ENCODE data around the gene SCLY. TPM values are rescaled to one million over a fixed set of nuclear protein-coding genes. Genes with fewer than 3 reads are reported as not detected.
"Not testable (repeated sequence)": the region's sequence is repeated elsewhere in the genome, so short reads cannot be mapped to it uniquely, and the experiment has no call there.

Gene SCLY
- polyA plus RNA-seq, 2 donors = 6.3 to 6.6 TPM

DNA sequence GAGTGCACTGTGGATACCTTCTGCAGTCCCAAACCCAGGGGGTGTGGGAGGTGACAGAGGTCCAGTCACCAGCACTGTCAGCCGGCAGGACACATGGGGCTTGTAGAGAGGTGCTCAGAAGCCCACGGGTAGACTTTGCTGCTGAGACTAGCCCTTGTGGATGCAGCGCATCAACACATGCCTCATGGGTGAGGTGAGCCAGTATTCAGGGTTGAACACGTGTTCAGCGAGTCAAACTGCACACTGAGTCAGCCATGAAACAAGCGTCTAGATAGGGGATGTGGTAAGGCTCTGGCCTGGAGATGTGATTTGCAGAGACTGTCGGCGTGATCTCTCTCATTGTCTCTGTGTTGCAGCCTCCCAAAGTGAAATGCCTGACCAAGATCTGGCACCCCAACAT is 35.8 kb upstream of the SCLY start:
- Histone ChIP-seq H3K4me3 (ENCODE audit: low read depth in 1 of 2, low read length in 2 of 2) (no peak overlapping the region), H3K27me3 (ENCODE audit: control insufficient read depth in 1 of 2, insufficient read depth in 2 of 2, low read length in 2 of 2) (no peaks in the 10 kb centered on the region), H3K36me3 (ENCODE audit: control insufficient read depth in 2 of 2, insufficient read depth in 2 of 2, low read length in 1 of 2) (peaks cover 0 to 2% of the 10 kb centered on the region in 2 donors), H3K9me3 (ENCODE audit: control insufficient read depth in 2 of 2, insufficient read depth in 1 of 2, low read depth in 1 of 2, low read length in 1 of 2) (no peaks in the 10 kb centered on the region), H3K4me1 (ENCODE audit: control insufficient read depth in 2 of 2, insufficient read depth in 2 of 2, low read length in 1 of 2) (no peaks in the 10 kb centered on the region), H3K27ac (ENCODE audit: low read depth in 2 of 2, low read length in 1 of 2) (peak overlapping the region in 1 of 2 donors; percentile 34)
- WGBS, 2 donors = 60 to 77% methylated on average over 8 of the region's 8 CpGs

DNA sequence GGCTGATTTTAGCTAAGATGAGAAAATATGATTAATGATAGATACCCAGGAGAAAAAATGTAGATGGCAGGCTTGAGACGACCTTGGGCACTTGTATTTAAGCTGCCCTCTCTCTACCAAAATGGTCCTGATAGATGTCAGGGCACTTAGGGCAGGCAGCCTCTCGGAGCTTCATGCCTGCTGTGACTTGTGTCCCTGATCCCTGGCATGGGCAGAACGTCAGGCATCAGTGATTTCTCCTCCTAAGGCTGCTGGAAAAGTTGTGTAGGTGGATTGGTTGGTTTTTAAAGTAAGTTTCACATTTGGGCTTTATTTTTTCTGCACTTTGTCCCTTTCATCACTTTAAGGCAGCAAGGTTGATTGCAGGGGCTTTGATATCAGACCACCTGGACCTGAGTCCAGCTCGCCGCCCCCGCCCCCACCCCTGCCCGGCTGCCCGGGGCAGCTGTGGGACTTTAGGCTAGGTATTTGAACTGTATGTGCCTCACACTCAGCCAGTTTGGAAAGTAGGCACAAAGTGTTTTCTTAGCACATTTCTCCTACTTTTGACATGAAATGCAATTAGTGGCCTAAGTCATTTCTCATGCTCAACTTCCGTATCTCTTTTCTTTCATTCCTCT is 35.0 kb upstream of the SCLY start:
- Histone ChIP-seq H3K27me3 (ENCODE audit: control insufficient read depth in 1 of 2, insufficient read depth in 2 of 2, low read length in 2 of 2) (no peaks in the 10 kb centered on the region), H3K4me3 (ENCODE audit: low read depth in 1 of 2, low read length in 2 of 2) (no peak overlapping the region), H3K27ac (ENCODE audit: low read depth in 2 of 2, low read length in 1 of 2) (peak overlapping the region in 1 of 2 donors; percentile 18), H3K4me1 (ENCODE audit: control insufficient read depth in 2 of 2, insufficient read depth in 2 of 2, low read length in 1 of 2) (peaks cover 0 to 2% of the 10 kb centered on the region in 2 donors), H3K36me3 (ENCODE audit: control insufficient read depth in 2 of 2, insufficient read depth in 2 of 2, low read length in 1 of 2) (peaks cover 0 to 9% of the 10 kb centered on the region in 2 donors), H3K9me3 (ENCODE audit: control insufficient read depth in 2 of 2, insufficient read depth in 1 of 2, low read depth in 1 of 2, low read length in 1 of 2) (no peaks in the 10 kb centered on the region)
- 59 to 60% methylated on average over 9 of the region's 9 CpGs for WGBS, 2 donors

- Histone ChIP-seq H3K36me3 (ENCODE audit: control insufficient read depth in 2 of 2, insufficient read depth in 2 of 2, low read length in 1 of 2) (peaks cover 3 to 14% of the 10 kb centered on the region in 2 donors), H3K27me3 (ENCODE audit: control insufficient read depth in 1 of 2, insufficient read depth in 2 of 2, low read length in 2 of 2) (no peaks in the 10 kb centered on the region), H3K4me3 (ENCODE audit: low read depth in 1 of 2, low read length in 2 of 2) (no peak overlapping the region), H3K9me3 (ENCODE audit: control insufficient read depth in 2 of 2, insufficient read depth in 1 of 2, low read depth in 1 of 2, low read length in 1 of 2) (no peaks in the 10 kb centered on the region), H3K4me1 (ENCODE audit: control insufficient read depth in 2 of 2, insufficient read depth in 2 of 2, low read length in 1 of 2) (peaks cover 4 to 5% of the 10 kb centered on the region in 2 donors), H3K27ac (ENCODE audit: low read depth in 2 of 2, low read length in 1 of 2) (no peak overlapping the region)
- WGBS, 2 donors = 78 to 81% methylated on average over 4 of the region's 4 CpGs
These were observed 33.7 kb upstream of the SCLY start for GRCh38 chr2:238027058-238027457.

DNA sequence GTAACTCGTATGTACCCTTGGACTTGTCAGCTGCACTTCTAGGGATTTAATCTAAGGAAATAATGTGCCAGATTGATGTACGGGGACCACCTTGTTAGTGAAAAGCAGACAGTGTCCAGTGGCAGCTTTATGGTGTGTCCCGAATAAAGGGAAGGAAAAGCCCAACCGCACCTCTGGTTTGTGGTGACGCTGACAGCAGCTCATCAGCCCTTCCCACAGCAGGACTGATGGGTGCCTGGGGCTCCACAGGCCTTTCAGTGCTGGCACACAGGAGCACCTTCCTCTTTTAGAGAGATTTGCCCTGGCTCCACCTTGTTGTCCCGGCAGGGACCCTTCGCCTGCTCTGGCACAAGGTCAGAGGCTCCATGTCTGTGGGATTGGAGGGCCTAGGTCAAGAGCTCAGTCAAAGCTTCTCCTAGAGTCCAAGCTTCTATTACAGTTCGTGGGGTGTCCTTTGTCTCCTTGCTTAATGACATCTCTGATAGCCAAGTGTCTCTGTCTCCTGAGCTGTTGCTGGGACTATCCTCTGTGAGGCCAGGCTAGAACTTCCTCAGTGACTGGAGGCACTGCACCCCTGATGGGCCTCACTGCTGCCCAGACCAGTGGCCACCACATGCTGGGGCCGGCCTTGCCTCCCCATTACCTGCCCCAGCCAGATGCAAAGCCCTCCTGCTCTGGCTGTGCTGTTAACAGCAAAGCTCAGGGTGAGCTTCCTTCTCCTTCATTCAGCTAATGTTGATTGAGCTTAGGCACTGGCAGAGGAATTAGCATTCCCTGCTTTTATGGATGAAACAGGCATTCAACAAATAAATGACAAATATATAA is 33.0 kb upstream of the SCLY start:
- no peaks in the 10 kb centered on the region for H3K27me3 ChIP-seq (ENCODE audit: control insufficient read depth in 1 of 2, insufficient read depth in 2 of 2, low read length in 2 of 2)
- H3K27ac ChIP-seq (ENCODE audit: low read depth in 2 of 2, low read length in 1 of 2) = no peak overlapping the region
- no peaks in the 10 kb centered on the region for H3K9me3 ChIP-seq (ENCODE audit: control insufficient read depth in 2 of 2, insufficient read depth in 1 of 2, low read depth in 1 of 2, low read length in 1 of 2)
- peaks cover 5% of the 10 kb centered on the region in 2 donors for H3K4me1 ChIP-seq (ENCODE audit: control insufficient read depth in 2 of 2, insufficient read depth in 2 of 2, low read length in 1 of 2)
- H3K36me3 ChIP-seq (ENCODE audit: control insufficient read depth in 2 of 2, insufficient read depth in 2 of 2, low read length in 1 of 2) = peaks cover 3 to 14% of the 10 kb centered on the region in 2 donors
- no peak overlapping the region for H3K4me3 ChIP-seq (ENCODE audit: low read depth in 1 of 2, low read length in 2 of 2)
- 84 to 86% methylated on average over 9 of the region's 9 CpGs for WGBS, 2 donors

- H3K9me3 ChIP-seq (ENCODE audit: control insufficient read depth in 2 of 2, insufficient read depth in 1 of 2, low read depth in 1 of 2, low read length in 1 of 2) = no peaks in the 10 kb centered on the region
- WGBS, 2 donors = 97 to 99% methylated on average over 3 of the region's 3 CpGs
- H3K27ac ChIP-seq (ENCODE audit: low read depth in 2 of 2, low read length in 1 of 2) = no peak overlapping the region
- H3K4me1 ChIP-seq (ENCODE audit: control insufficient read depth in 2 of 2, insufficient read depth in 2 of 2, low read length in 1 of 2) = peaks cover 5 to 11% of the 10 kb centered on the region in 2 donors
- no peaks in the 10 kb centered on the region for H3K27me3 ChIP-seq (ENCODE audit: control insufficient read depth in 1 of 2, insufficient read depth in 2 of 2, low read length in 2 of 2)
- peaks cover 3 to 14% of the 10 kb centered on the region in 2 donors for H3K36me3 ChIP-seq (ENCODE audit: control insufficient read depth in 2 of 2, insufficient read depth in 2 of 2, low read length in 1 of 2)
- H3K4me3 ChIP-seq (ENCODE audit: low read depth in 1 of 2, low read length in 2 of 2) = no peak overlapping the region
These were observed 30.9 kb upstream of the SCLY start for GRCh38 chr2:238029853-238030252.

- peaks cover 3 to 17% of the 10 kb centered on the region in 2 donors for H3K36me3 ChIP-seq (ENCODE audit: control insufficient read depth in 2 of 2, insufficient read depth in 2 of 2, low read length in 1 of 2)
- 87 to 89% methylated on average over 8 of the region's 8 CpGs for WGBS, 2 donors
These were observed 30.2 kb upstream of the SCLY start for GRCh38 chr2:238030422-238031155.

GRCh38 chr2:238031751-238032150 is 29.1 kb upstream of the SCLY start:
- Histone ChIP-seq H3K4me1 (ENCODE audit: control insufficient read depth in 2 of 2, insufficient read depth in 2 of 2, low read length in 1 of 2) (peaks cover 5 to 11% of the 10 kb centered on the region in 2 donors), H3K36me3 (ENCODE audit: control insufficient read depth in 2 of 2, insufficient read depth in 2 of 2, low read length in 1 of 2) (peaks cover 3 to 17% of the 10 kb centered on the region in 2 donors), H3K9me3 (ENCODE audit: control insufficient read depth in 2 of 2, insufficient read depth in 1 of 2, low read depth in 1 of 2, low read length in 1 of 2) (no peaks in the 10 kb centered on the region), H3K27ac (ENCODE audit: low read depth in 2 of 2, low read length in 1 of 2) (no peak overlapping the region), H3K27me3 (ENCODE audit: control insufficient read depth in 1 of 2, insufficient read depth in 2 of 2, low read length in 2 of 2) (no peaks in the 10 kb centered on the region), H3K4me3 (ENCODE audit: low read depth in 1 of 2, low read length in 2 of 2) (no peak overlapping the region)
- 56 to 59% methylated on average over 4 of the region's 4 CpGs for WGBS, 2 donors

More at GRCh38 chr2:238030422-238031155, 30.2 kb upstream of the SCLY start:
- Histone ChIP-seq H3K4me3 (ENCODE audit: low read depth in 1 of 2, low read length in 2 of 2) (no peak overlapping the region), H3K27me3 (ENCODE audit: control insufficient read depth in 1 of 2, insufficient read depth in 2 of 2, low read length in 2 of 2) (no peaks in the 10 kb centered on the region), H3K9me3 (ENCODE audit: control insufficient read depth in 2 of 2, insufficient read depth in 1 of 2, low read depth in 1 of 2, low read length in 1 of 2) (no peaks in the 10 kb centered on the region), H3K27ac (ENCODE audit: low read depth in 2 of 2, low read length in 1 of 2) (no peak overlapping the region), H3K4me1 (ENCODE audit: control insufficient read depth in 2 of 2, insufficient read depth in 2 of 2, low read length in 1 of 2) (peaks cover 5 to 11% of the 10 kb centered on the region in 2 donors)

DNA sequence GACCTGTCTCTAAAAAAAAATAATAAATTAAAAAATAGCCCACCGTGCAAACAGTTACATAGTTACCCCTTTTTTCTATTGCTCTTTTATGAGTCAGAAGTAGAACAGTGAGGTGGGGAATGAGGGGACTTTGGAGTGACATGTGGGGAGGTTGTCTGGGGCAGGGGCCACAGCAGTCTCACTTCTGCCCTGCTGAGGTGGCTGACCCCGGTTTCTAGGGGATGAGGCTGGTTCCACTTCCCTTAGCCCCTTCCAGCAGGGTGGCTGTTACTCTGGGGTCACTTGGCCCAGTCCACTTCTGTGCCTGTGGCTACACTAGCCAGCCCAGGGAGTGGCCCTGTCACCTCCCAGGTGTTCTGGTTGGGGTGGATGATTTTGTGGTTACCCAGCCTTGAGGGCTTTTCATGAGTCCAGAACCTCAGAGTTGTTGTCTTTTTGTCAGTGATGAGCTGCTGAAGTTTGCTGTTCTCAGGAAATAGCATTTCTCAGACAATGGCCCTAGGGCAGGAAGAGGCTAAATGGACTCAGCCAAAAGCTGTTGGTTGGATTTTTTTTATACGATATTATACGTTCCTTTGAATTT is 28.0 kb upstream of the SCLY start:
- no peak overlapping the region for H3K27ac ChIP-seq (ENCODE audit: low read depth in 2 of 2, low read length in 1 of 2)
- H3K4me1 ChIP-seq (ENCODE audit: control insufficient read depth in 2 of 2, insufficient read depth in 2 of 2, low read length in 1 of 2) = peaks cover 5 to 11% of the 10 kb centered on the region in 2 donors
- H3K36me3 ChIP-seq (ENCODE audit: control insufficient read depth in 2 of 2, insufficient read depth in 2 of 2, low read length in 1 of 2) = peaks cover 3 to 19% of the 10 kb centered on the region in 2 donors
- no peak overlapping the region for H3K4me3 ChIP-seq (ENCODE audit: low read depth in 1 of 2, low read length in 2 of 2)
- H3K27me3 ChIP-seq (ENCODE audit: control insufficient read depth in 1 of 2, insufficient read depth in 2 of 2, low read length in 2 of 2) = no peaks in the 10 kb centered on the region
- H3K9me3 ChIP-seq (ENCODE audit: control insufficient read depth in 2 of 2, insufficient read depth in 1 of 2, low read depth in 1 of 2, low read length in 1 of 2) = no peaks in the 10 kb centered on the region
- 43 to 66% methylated on average over 4 of the region's 4 CpGs for WGBS, 2 donors

DNA sequence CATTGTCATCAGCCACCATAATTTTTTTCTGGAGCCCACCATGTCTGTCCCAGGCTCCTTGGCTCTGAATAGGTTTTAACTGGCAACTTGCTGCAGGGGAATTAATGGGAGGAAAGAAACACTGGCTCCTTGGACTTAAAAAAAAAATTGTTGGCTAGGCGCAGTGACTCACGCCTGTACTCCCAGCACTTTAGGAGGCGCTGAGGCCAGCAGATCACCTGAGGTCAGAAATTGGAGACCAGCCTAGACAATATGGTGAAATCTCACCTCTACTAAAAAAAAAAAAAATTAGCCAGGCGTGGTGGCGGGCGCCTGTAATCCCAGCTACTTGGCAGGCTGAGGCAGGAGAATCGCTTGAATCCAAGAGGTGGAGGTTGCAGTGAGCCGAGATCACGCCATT is 26.8 kb upstream of the SCLY start:
- WGBS, 2 donors = 54 to 74% methylated on average over 9 of the region's 9 CpGs
- peaks cover 3 to 25% of the 10 kb centered on the region in 2 donors for H3K36me3 ChIP-seq (ENCODE audit: control insufficient read depth in 2 of 2, insufficient read depth in 2 of 2, low read length in 1 of 2)
- peaks cover 5 to 13% of the 10 kb centered on the region in 2 donors for H3K4me1 ChIP-seq (ENCODE audit: control insufficient read depth in 2 of 2, insufficient read depth in 2 of 2, low read length in 1 of 2)
- H3K27ac ChIP-seq (ENCODE audit: low read depth in 2 of 2, low read length in 1 of 2); H3K4me3 ChIP-seq (ENCODE audit: low read depth in 1 of 2, low read length in 2 of 2); H3K9me3 ChIP-seq (ENCODE audit: control insufficient read depth in 2 of 2, insufficient read depth in 1 of 2, low read depth in 1 of 2, low read length in 1 of 2); H3K27me3 ChIP-seq (ENCODE audit: control insufficient read depth in 1 of 2, insufficient read depth in 2 of 2, low read length in 2 of 2): not testable (repeated sequence)

Measured in esophagus (tissue), 2 donors.